ENCODE measurements around the gene NCKAP5.

Gene NCKAP5

DNA sequence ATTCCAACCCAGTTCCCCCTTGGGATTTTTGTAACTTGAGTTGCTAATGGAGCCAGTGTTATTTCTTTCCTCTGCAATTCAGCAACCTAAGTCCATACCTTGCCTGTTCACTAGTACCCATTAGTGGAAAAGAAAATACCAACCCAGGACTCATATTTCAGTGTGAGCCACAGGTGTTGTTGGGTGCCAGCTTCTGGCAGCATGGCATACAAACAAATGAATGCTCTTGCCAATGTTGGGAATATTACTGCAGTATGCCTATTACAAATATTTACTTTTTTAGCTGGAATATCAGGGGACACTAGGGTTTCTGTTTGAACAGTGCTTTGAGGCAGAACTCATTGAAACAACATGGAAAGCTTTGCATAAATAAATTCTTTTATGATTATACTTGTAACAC is 130.2 kb downstream of the NCKAP5 start:
- H3K36me3 ChIP-seq (ENCODE audit: insufficient read depth, low read length) = no peaks in the 10 kb centered on the region
- no peaks in the 10 kb centered on the region for H3K4me1 ChIP-seq (ENCODE audit: insufficient read depth, low read length, severe bottlenecking)
- no peaks in the 10 kb centered on the region for H3K27me3 ChIP-seq (ENCODE audit: insufficient read depth, low read length)
- no peak overlapping the region for H3K4me2 ChIP-seq (ENCODE audit: low read length)
- H3K79me2 ChIP-seq (ENCODE audit: insufficient read depth, low read length) = no peaks in the 10 kb centered on the region
- no peaks in the 10 kb centered on the region for H4K20me1 ChIP-seq (ENCODE audit: insufficient read depth, low read length)
- H3K9ac ChIP-seq (ENCODE audit: low read length) = no peak overlapping the region
- no peaks in the 10 kb centered on the region for H3K9me3 ChIP-seq (ENCODE audit: low read length)
- H3K27ac ChIP-seq (ENCODE audit: low read depth, low read length, poor library complexity, severe bottlenecking) = no peak overlapping the region
- H3K4me3 ChIP-seq (ENCODE audit: low read depth, low read length, poor library complexity, severe bottlenecking) = no peak overlapping the region
- H3K9me2 ChIP-seq (ENCODE audit: low read depth, low read length) = no peaks in the 10 kb centered on the region
- TF ChIP-seq EZH2 (IDR thresholded peaks at IDR 0.05; ENCODE audit: borderline replicate concordance, low read length) = no peak
- TF ChIP-seq, protein P1, sequence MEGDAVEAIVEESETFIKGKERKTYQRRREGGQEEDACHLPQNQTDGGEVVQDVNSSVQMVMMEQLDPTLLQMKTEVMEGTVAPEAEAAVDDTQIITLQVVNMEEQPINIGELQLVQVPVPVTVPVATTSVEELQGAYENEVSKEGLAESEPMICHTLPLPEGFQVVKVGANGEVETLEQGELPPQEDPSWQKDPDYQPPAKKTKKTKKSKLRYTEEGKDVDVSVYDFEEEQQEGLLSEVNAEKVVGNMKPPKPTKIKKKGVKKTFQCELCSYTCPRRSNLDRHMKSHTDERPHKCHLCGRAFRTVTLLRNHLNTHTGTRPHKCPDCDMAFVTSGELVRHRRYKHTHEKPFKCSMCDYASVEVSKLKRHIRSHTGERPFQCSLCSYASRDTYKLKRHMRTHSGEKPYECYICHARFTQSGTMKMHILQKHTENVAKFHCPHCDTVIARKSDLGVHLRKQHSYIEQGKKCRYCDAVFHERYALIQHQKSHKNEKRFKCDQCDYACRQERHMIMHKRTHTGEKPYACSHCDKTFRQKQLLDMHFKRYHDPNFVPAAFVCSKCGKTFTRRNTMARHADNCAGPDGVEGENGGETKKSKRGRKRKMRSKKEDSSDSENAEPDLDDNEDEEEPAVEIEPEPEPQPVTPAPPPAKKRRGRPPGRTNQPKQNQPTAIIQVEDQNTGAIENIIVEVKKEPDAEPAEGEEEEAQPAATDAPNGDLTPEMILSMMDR (IDR thresholded peaks at IDR 0.05; ENCODE audit: low read length) = no peak
- H3F3A ChIP-seq (ENCODE audit: insufficient read depth, low read length) = no peaks in the 10 kb centered on the region
- no peak overlapping the region for H2AFZ ChIP-seq (ENCODE audit: low read length)

DNA sequence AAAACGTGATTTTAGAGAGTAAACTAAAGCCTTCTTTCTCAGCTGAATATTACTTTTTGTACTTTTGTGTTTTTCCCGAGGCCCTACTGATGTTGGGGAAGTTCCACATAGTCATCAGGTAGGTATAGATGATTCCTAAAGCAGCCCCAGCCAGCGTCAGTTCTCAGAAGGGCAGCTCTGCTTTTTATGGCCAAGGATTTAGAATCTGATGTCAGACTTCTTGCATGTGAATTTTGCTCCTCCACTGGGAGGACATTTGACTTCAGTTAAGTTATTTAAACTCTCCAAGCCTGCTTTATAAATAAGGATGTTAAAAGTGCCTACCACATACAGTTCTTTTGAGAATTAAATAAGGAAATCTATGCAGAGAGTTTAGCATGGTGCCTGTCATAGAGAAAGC is 130.8 kb downstream of the NCKAP5 start:
- no peak overlapping the region for H2AFZ ChIP-seq (ENCODE audit: low read length)
- H3K9me3 ChIP-seq (ENCODE audit: low read length) = no peaks in the 10 kb centered on the region
- no peak overlapping the region for H3K9ac ChIP-seq (ENCODE audit: low read length)
- H3K27me3 ChIP-seq (ENCODE audit: insufficient read depth, low read length) = no peaks in the 10 kb centered on the region
- H3K4me3 ChIP-seq (ENCODE audit: low read depth, low read length, poor library complexity, severe bottlenecking) = no peak overlapping the region
- no peaks in the 10 kb centered on the region for H4K20me1 ChIP-seq (ENCODE audit: insufficient read depth, low read length)
- no peak for TF ChIP-seq EZH2 (IDR thresholded peaks at IDR 0.05; ENCODE audit: borderline replicate concordance, low read length)
- TF ChIP-seq, protein P1 (IDR thresholded peaks at IDR 0.05; ENCODE audit: low read length) = no peak
- no peaks in the 10 kb centered on the region for H3K79me2 ChIP-seq (ENCODE audit: insufficient read depth, low read length)
- no peaks in the 10 kb centered on the region for H3K36me3 ChIP-seq (ENCODE audit: insufficient read depth, low read length)
- H3K9me2 ChIP-seq (ENCODE audit: low read depth, low read length) = no peaks in the 10 kb centered on the region
- no peaks in the 10 kb centered on the region for H3K4me1 ChIP-seq (ENCODE audit: insufficient read depth, low read length, severe bottlenecking)
- H3F3A ChIP-seq (ENCODE audit: insufficient read depth, low read length) = no peaks in the 10 kb centered on the region
- H3K4me2 ChIP-seq (ENCODE audit: low read length) = no peak overlapping the region
- H3K27ac ChIP-seq (ENCODE audit: low read depth, low read length, poor library complexity, severe bottlenecking) = no peak overlapping the region

DNA sequence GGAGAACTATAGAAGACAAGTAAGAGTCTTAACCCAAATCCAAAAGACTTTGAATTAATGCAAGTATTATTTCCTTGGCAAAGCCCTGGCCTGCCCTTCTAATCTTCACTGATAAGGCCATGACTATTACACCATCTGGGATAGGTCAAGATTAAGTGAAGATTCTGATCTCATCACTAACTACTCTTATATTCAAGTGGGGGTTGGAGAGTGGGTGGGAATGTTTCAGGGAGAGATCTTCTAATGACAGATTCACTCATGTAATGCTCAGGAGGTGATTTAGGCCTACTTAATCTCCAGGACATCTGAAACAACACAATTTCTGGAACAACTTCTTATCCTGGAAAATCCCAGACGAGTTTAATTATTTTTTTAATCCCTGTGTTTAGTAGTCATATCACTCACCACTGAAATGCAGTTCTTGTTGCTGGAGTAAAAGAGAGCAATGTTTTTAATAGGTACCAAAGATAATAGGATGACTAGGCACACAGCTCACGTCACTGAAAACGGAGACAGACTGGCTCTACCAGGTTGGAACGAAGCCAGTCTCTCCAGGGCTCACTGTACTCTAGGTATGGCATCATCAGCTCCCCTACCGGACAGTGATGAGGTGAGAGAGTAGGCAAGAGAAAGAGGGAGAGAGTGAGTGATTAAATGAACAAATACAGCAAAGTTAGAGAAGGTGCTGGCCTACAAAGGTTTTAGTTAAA is 133.1 kb downstream of the NCKAP5 start:
- H3K36me3 ChIP-seq (ENCODE audit: insufficient read depth, low read length) = no peaks in the 10 kb centered on the region
- H3K4me3 ChIP-seq (ENCODE audit: low read depth, low read length, poor library complexity, severe bottlenecking) = no peak overlapping the region
- H3K27ac ChIP-seq (ENCODE audit: low read depth, low read length, poor library complexity, severe bottlenecking) = no peak overlapping the region
- H3K27me3 ChIP-seq (ENCODE audit: insufficient read depth, low read length) = no peaks in the 10 kb centered on the region
- H3K79me2 ChIP-seq (ENCODE audit: insufficient read depth, low read length) = no peaks in the 10 kb centered on the region
- no peaks in the 10 kb centered on the region for H3K9me3 ChIP-seq (ENCODE audit: low read length)
- no peaks in the 10 kb centered on the region for H4K20me1 ChIP-seq (ENCODE audit: insufficient read depth, low read length)
- H2AFZ ChIP-seq (ENCODE audit: low read length) = no peak overlapping the region
- no peaks in the 10 kb centered on the region for H3K9me2 ChIP-seq (ENCODE audit: low read depth, low read length)
- no peak overlapping the region for H3K4me2 ChIP-seq (ENCODE audit: low read length)
- no peak overlapping the region for H3K9ac ChIP-seq (ENCODE audit: low read length)
- TF ChIP-seq EZH2 (IDR thresholded peaks at IDR 0.05; ENCODE audit: borderline replicate concordance, low read length) = no peak
- TF ChIP-seq, protein P1 (IDR thresholded peaks at IDR 0.05; ENCODE audit: low read length) = no peak
- no peaks in the 10 kb centered on the region for H3K4me1 ChIP-seq (ENCODE audit: insufficient read depth, low read length, severe bottlenecking)
- no peaks in the 10 kb centered on the region for H3F3A ChIP-seq (ENCODE audit: insufficient read depth, low read length)
